Measurements from ENCODE around the gene N4BP2L2. TPM values are rescaled to one million over a fixed set of nuclear protein-coding genes. Genes with fewer than 3 reads are reported as not detected.

N4BP2L2 gene
- polyA plus RNA-seq, 1 donor: 121 TPM

DNA sequence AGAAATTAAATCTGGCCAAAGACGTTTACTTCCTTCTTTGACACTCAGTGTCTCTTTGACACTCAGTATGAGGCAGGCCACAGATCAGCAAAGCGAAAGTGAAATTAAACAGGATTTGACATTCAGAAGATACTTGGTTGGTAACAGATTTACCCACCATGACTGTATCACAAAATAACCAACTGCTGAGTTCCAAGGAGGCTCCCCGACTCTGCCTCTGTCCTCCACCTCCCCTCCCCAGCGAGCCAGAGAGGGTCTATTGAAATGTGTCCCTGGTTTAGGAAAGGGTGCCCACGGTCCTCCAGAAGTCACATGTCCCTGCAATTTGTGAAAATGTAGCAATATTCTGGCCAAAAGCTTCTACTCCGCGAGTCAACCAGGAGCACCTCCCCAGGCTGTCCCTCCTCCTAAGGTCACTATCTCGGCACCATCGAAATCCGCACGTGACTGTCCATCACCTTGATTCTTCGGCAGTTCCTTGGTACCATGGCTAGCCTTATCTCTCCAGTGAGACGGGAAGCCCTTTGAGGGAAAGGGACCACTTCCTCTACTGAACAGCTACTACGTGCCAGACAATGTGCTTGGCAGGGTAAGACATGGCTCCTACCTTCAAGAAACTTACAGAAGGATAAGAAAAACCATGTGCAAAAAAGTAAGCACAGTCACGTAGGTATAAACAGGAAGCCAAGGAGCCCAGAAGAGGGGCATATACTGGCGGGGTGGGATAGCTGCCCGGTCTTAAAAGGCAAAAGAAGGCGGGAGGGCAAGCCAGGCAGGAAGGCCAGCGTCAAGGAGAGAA, 112.2 kb downstream of the N4BP2L2 start:
- no peak for DNase-seq (ENCODE audit: low read depth)

DNA sequence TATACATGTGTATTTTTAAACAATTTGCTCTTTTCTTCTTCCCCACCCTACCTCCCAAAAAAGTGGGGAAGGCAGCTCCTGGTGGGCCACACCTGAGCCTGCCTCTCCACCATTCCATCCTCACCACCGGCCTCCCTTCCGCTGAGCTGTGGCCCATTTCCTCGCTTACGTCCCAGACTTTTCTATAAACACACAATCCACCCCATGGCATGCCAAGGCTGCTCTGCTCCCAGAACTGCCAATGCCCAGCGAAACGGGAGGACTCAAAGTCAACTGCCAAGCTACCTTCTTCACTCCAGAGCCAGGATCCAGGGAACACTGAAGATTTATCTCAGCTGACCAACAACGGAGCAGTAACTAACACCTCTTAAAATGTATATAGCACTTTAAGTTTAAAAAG, 113.4 kb downstream of the N4BP2L2 start:
- DNase-seq (ENCODE audit: low read depth): no peak

GRCh38 chr13:32423592-32423991, 115.0 kb downstream of the N4BP2L2 start:
- DNase-seq (ENCODE audit: low read depth): no peak

- DNase-seq (ENCODE audit: low read depth): no peak
Observed at GRCh38 chr13:32419862-32420261, 118.7 kb downstream of the N4BP2L2 start.

DNA sequence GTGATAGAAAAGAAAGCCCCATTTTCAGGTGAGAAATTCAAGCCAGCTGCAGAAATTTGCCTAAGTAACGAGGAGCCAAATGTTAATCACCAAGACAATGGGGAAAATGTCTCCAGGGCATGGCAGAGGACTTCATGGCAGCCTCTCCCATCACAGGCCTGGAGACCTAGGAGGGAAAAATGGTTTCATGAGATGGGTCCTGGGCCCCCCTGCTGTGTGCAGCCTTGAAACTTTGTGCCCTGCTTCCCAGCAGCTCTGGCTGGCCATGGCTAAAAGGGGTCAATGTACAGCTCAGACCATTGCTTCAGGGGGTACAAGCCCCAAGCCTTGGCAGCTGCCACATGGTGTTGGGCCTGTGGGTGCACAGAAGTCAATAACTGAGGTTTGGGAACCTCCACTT, 120.6 kb downstream of the N4BP2L2 start:
- DNase-seq (ENCODE audit: low read depth): no peak

DNA sequence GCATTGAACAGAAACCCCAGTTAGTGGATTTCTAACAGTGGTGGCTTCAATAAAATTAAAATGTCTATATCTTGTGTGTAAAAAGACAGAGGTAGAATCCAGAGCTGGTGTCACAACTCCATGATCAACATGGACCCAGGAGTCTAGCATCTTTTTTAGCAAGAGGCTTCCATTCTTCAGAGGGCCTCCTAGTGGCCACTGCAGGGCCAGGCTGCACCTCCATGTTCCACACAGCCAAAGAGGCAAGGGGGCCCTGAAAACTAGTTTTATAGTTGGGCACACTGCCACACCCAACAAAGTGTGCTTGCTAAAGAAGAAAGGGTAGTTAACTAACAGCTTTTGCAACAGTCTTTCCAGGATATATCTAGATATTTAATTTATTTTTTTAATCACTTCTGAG, 123.6 kb downstream of the N4BP2L2 start:
- no peak for DNase-seq (ENCODE audit: low read depth)

GRCh38 chr13:32414580-32414979, 124.0 kb downstream of the N4BP2L2 start:
- DNase-seq (ENCODE audit: low read depth): no peak

- no peak for DNase-seq (ENCODE audit: low read depth)
Observed at GRCh38 chr13:32413284-32413683, 125.3 kb downstream of the N4BP2L2 start.

DNA sequence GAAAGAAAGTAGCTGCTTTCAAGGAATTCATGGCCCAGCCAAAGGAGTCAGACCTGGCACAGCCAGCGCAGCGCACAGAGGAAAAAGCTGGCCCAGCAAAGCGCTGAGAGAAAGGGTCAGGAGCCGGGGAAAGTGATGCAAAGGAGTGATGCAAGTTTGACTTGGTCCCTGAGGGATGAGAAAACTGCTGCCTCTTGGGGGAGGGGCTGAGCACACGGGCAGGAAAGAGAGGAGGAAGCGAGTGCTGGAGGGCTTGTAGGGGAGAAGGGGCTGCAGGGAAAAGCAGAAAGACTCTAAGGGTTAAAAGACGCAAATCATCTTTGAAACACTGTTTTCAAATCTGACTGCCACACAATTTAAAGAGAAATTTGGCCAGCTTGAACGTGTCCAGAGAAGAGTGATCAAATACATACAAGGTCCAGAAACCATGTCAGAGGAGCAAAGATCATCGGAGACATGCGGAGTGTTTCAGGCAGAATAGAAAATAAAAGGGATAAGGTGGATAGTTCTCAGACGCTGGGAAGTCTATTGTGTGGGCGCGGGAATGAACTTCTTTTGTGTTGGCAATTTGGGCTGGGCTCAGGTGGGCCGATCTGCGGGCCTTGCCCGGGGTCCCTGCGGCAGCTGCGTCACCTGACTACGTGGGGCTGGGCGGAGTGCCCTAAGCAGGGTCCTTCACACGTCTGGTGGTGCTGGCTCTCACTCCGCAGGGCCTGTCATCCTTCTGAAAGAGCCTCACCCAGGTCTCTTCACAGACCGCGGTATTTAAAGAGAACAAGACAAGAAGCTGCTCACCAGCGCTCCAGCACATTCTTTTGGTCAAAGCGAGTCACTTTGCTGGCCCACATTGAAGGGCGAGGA, 128.8 kb downstream of the N4BP2L2 start:
- no peak for DNase-seq (ENCODE audit: low read depth)

DNA sequence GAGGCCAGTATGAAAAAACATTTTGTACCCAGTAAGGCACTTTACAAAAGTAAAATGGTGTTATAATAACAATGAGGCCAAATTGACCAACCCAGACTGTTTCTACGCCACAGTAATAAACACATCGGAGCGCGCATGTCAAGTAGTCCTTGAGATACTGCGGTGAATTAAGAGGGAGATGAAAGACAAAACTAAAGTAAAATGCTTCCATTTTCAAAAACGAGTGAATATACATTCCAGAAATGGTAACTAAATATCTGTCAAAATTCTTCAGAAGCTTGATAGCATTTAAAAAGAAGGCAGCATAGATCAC, 129.6 kb downstream of the N4BP2L2 start:
- DNase-seq (ENCODE audit: low read depth): no peak

DNA sequence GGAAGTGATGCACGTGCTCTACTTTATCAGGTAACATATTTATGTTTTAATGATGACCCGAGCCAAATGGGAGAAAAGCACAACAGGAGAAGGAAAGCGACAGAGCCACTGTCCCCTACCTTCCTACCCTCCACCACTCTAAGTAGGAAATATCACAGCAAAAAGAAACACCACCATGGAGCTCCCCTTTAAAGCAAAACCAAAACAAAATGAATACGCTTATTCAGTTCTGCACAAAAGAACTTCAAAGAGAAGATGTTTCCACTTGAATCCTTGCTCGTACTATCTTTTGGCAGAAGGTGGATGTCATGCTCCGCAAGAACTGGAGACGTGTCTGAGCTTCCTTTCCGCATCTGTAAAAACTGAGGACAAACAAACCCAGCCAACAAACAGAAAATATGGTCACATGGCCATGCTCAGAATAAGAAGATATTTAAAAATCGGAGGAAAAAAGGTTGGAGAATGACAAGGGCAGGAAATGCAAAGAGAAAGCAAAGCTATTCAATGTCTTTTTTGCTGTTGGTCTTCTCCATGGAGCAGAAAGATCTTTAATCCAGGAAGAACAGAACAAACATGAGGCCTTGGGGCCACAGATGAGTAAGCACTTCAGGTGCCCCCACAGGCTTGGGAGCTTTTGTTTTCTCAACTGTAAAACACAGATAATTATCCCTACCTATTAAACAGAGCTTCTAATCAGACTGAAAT, 130.1 kb downstream of the N4BP2L2 start:
- DNase-seq (ENCODE audit: low read depth): no peak

- no peak for DNase-seq (ENCODE audit: low read depth)
Observed at GRCh38 chr13:32407854-32408253, 130.7 kb downstream of the N4BP2L2 start.

- no peak for DNase-seq (ENCODE audit: low read depth)
Observed at GRCh38 chr13:32403108-32403507, 135.5 kb downstream of the N4BP2L2 start.

GRCh38 chr13:32391101-32391619, 147.4 kb downstream of the N4BP2L2 start:
- no peak for DNase-seq (ENCODE audit: low read depth)

DNA sequence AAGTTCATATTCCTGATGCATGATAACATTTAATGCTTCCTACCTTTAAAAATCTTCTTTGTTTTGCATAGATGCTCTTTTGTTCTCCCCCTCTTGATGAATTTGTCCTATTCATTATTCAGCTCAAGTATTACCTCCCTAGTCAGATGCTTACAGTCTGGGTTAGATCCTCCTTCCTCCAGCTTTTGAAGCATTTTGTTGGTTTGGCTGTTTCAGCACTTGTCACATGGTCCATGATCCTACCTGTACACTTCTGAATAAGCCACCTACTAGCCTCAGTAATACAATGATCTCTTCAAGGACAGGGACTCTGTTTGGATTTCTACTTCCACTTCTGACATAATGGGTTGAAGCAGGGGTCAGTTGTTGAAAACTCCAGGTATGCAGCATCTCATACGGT, 148.1 kb downstream of the N4BP2L2 start:
- no peak for DNase-seq (ENCODE audit: low read depth)

- no peak for DNase-seq (ENCODE audit: low read depth)
Observed at GRCh38 chr13:32390048-32390447, 148.5 kb downstream of the N4BP2L2 start.

DNA sequence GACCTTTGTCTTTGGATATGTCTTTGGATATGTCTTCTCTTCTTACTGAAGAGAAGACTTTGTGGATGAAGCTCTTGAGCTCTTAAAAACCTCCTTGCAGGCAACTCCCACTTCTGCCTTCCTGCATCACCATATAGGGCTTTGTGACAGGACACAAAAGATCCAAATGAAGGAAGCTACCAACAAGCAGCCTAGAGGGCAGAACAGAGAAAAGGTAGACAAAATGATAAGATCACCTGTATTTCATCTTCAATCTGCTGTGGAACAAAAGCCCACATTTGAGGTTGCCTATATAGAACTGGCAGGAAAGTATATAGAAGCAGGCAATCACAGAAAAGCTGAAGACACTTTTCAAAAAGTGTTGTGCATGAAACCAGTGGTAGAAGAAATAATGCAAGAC, 153.2 kb downstream of the N4BP2L2 start:
- DNase-seq (ENCODE audit: low read depth): no peak

DNA sequence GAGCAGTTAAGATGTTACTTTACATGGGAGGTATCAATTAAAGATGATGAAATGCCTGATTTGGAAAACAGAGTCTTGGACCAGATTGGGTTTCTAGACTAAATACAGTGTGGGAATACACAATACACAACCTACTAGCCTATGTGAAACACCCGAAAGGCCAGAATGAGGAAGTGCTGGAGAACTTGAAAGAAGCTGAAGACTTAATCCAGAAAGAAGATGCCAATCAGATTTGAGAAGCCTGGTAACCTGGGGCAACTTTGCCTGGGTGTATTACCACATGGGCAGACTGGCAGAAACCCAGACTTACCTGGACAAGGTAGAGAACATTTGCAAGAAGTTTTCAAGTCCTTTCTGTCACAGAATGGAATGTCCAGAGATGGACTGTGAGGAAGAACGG, 153.9 kb downstream of the N4BP2L2 start:
- DNase-seq (ENCODE audit: low read depth): no peak

DNA sequence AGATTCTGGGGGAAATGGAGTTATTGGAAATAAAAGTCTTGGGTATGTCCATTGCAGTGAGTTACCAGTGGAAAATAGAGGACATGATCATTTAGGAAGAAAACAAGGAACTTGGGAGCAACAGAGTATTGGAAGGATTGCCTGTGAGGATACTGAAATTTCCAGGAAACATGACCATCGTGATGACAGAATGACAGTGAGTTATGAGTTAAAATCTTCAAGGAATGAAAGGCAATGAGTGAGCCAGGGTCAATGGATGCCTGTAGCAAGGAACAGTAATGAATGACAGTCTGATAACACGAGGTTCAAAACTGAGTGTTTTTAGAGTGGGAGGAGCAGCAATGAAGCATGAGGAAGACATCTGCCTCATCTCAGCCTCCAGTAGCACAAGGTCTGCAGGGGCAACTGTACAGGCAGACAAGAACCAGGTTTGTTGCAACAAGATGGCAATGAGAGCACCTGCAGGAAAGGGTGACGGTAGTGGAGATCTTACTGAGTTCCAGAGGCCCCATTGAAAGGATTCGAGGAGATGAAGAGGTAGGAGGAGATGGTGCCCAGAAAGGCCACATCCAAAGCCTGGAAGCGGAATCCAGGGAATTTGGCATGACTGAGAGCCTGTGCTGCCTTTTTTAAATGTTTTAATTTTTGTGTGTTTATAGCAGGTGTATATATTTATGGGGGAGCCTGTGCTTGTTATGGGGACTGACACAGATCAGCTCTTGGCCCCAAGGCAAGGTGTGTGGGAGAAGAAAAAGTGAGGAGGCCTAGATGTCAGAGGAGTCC, 154.6 kb downstream of the N4BP2L2 start:
- no peak for DNase-seq (ENCODE audit: low read depth)
